GM23338 (cell line): ENCODE results near the gene MIER2.

ENCODE experiments used
- EZH2phosphoT487 ChIP-seq: fragments of 200-600 bp; sonication (generic); IDR thresholded peaks from one replicate; pipeline ENCODE4 v1.8.1; 2018; ENCODE audit warnings: antibody characterized with exemption; ENCODE audit not compliant: unreplicated experiment
- TF ChIP-seq, protein P1 (sequence below), 2 experiments: fragments of 200-600 bp in 1 of 2; sonication (generic) in 1 of 2; conservative IDR thresholded peaks; 2 replicates each; pipeline versions ENCODE4 v1.5.1 to v1.6.1; 2016 to 2017; ENCODE audit warnings: antibody characterized with exemption in 2 of 2, low read depth in 2 of 2, mild to moderate bottlenecking in 2 of 2, moderate library complexity in 1 of 2

DNA sequence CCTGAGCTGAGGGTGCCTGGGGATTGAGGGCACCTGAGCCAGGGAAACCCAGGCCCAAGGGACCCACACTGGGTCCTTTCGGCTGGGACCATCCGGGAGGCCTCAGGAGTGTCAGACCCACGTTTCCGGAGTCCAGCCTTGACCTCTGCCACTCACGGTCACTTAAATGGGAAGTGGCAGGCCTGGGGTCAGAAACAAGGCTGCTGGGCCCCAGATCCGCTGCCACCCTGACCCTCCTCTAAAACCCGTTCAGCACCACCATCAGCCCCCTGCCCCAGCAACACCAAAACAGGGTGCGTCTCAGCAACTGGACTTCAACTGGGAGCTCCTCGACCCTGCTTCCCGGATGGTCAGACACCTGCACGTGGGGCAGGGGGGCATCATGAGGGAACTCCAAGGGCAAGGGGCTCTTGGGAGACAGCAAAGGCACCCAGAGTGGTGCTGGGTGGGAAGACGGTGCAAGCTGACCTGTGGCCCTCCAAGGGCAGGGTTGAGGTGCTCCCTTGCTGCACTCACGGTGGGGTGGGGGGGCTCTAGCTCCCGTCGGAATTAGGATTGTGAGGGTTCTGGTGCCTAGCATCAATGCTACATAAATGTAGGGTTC, 52.2 kb downstream of the MIER2 start:
- TF ChIP-seq, protein P1, sequence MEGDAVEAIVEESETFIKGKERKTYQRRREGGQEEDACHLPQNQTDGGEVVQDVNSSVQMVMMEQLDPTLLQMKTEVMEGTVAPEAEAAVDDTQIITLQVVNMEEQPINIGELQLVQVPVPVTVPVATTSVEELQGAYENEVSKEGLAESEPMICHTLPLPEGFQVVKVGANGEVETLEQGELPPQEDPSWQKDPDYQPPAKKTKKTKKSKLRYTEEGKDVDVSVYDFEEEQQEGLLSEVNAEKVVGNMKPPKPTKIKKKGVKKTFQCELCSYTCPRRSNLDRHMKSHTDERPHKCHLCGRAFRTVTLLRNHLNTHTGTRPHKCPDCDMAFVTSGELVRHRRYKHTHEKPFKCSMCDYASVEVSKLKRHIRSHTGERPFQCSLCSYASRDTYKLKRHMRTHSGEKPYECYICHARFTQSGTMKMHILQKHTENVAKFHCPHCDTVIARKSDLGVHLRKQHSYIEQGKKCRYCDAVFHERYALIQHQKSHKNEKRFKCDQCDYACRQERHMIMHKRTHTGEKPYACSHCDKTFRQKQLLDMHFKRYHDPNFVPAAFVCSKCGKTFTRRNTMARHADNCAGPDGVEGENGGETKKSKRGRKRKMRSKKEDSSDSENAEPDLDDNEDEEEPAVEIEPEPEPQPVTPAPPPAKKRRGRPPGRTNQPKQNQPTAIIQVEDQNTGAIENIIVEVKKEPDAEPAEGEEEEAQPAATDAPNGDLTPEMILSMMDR (conservative IDR thresholded peaks at IDR 0.05; ENCODE audit: low read depth in 2 of 2): no peak
- no peak for TF ChIP-seq EZH2phosphoT487
